ENCODE measurements around the gene SRSF2.

Gene SRSF2

GRCh38 chr17:76691379-76692191, 45.5 kb downstream of the SRSF2 start:
- DNase-seq, result no peak

GRCh38 chr17:76690596-76691280, 46.4 kb downstream of the SRSF2 start:
- DNase-seq (no peak), ATAC-seq (replicated peaks) (no peak)
- Mint-ChIP-seq H3K27me3 (peaks cover 7 to 14% of the 10 kb centered on the region in 2 donors), H3K4me1 (peaks cover 8 to 10% of the 10 kb centered on the region in 2 donors), H3K36me3 (peaks cover 0 to 7% of the 10 kb centered on the region in 2 donors), H3K27ac (no peak overlapping the region), H3K4me3 (no peak overlapping the region), H3K9me3 (no peaks in the 10 kb centered on the region)

More at GRCh38 chr17:76691379-76692191, 45.5 kb downstream of the SRSF2 start:
- peaks cover 7 to 16% of the 10 kb centered on the region in 2 donors for H3K27me3 Mint-ChIP-seq
- H3K4me1 Mint-ChIP-seq, result peaks cover 10 to 15% of the 10 kb centered on the region in 2 donors
- H3K27ac Mint-ChIP-seq, result no peak overlapping the region
- ATAC-seq (replicated peaks), result no peak
- H3K36me3 Mint-ChIP-seq, result peaks cover 0 to 8% of the 10 kb centered on the region in 2 donors
- no peak overlapping the region for H3K4me3 Mint-ChIP-seq
- H3K9me3 Mint-ChIP-seq, result no peaks in the 10 kb centered on the region

- ATAC-seq (replicated peaks) (no peak), DNase-seq (no peak)
- peaks cover 7 to 8% of the 10 kb centered on the region in 2 donors for H3K27me3 Mint-ChIP-seq
- H3K27ac Mint-ChIP-seq, result no peak overlapping the region
- no peak overlapping the region for H3K4me3 Mint-ChIP-seq
- H3K9me3 Mint-ChIP-seq, result no peaks in the 10 kb centered on the region
- H3K4me1 Mint-ChIP-seq, result peaks cover 2 to 5% of the 10 kb centered on the region in 2 donors
- H3K36me3 Mint-ChIP-seq, result peaks cover 0 to 3% of the 10 kb centered on the region in 2 donors
Measured at GRCh38 chr17:76689859-76690258, 47.3 kb downstream of the SRSF2 start.

- Mint-ChIP-seq H3K27me3 (peaks cover 7 to 8% of the 10 kb centered on the region in 2 donors), H3K4me3 (no peak overlapping the region), H3K36me3 (peaks cover 0 to 3% of the 10 kb centered on the region in 2 donors), H3K27ac (no peak overlapping the region), H3K4me1 (peaks cover 0 to 5% of the 10 kb centered on the region in 2 donors), H3K9me3 (no peaks in the 10 kb centered on the region)
- no peak for ATAC-seq (replicated peaks)
- DNase-seq, result no peak
Measured at GRCh38 chr17:76688165-76688622, 48.9 kb downstream of the SRSF2 start.

GRCh38 chr17:76687298-76688164, 49.6 kb downstream of the SRSF2 start:
- H3K36me3 Mint-ChIP-seq, result peaks cover 0 to 3% of the 10 kb centered on the region in 2 donors
- no peak for DNase-seq

GRCh38 chr17:76686538-76687297, 50.4 kb downstream of the SRSF2 start:
- Mint-ChIP-seq H3K9me3 (no peaks in the 10 kb centered on the region), H3K27ac (no peak overlapping the region), H3K27me3 (peaks cover 7 to 8% of the 10 kb centered on the region in 2 donors), H3K4me3 (no peak overlapping the region), H3K4me1 (no peaks in the 10 kb centered on the region), H3K36me3 (peaks cover 2 to 3% of the 10 kb centered on the region in 2 donors)
- DNase-seq (no peak), ATAC-seq (replicated peaks) (no peak)

More at GRCh38 chr17:76687298-76688164, 49.6 kb downstream of the SRSF2 start:
- ATAC-seq (replicated peaks), result no peak
- H3K27me3 Mint-ChIP-seq, result peaks cover 7 to 8% of the 10 kb centered on the region in 2 donors
- no peaks in the 10 kb centered on the region for H3K4me1 Mint-ChIP-seq
- H3K4me3 Mint-ChIP-seq, result no peak overlapping the region
- H3K27ac Mint-ChIP-seq, result no peak overlapping the region
- H3K9me3 Mint-ChIP-seq, result no peaks in the 10 kb centered on the region

- H3K4me1 Mint-ChIP-seq, result no peaks in the 10 kb centered on the region
- no peak overlapping the region for H3K27ac Mint-ChIP-seq
Measured at GRCh38 chr17:76685846-76686245, 51.3 kb downstream of the SRSF2 start.

GRCh38 chr17:76685366-76685765, 51.8 kb downstream of the SRSF2 start:
- H3K4me3 Mint-ChIP-seq, result no peak overlapping the region
- ATAC-seq (replicated peaks) (no peak), DNase-seq (no peak)
- H3K27ac Mint-ChIP-seq, result no peak overlapping the region
- H3K4me1 Mint-ChIP-seq, result no peaks in the 10 kb centered on the region
- H3K9me3 Mint-ChIP-seq, result no peaks in the 10 kb centered on the region
- peaks cover 0 to 2% of the 10 kb centered on the region in 2 donors for H3K36me3 Mint-ChIP-seq
- peaks cover 7 to 8% of the 10 kb centered on the region in 2 donors for H3K27me3 Mint-ChIP-seq

More at GRCh38 chr17:76685846-76686245, 51.3 kb downstream of the SRSF2 start:
- Mint-ChIP-seq H3K9me3 (no peaks in the 10 kb centered on the region), H3K36me3 (peaks cover 0 to 2% of the 10 kb centered on the region in 2 donors), H3K27me3 (peaks cover 7 to 8% of the 10 kb centered on the region in 2 donors), H3K4me3 (no peak overlapping the region)
- no peak for ATAC-seq (replicated peaks)
- DNase-seq, result no peak

GRCh38 chr17:76684756-76685155, 52.4 kb downstream of the SRSF2 start:
- peaks cover 7 to 8% of the 10 kb centered on the region in 2 donors for H3K27me3 Mint-ChIP-seq

More at GRCh38 chr17:76684756-76685155, 52.4 kb downstream of the SRSF2 start:
- Mint-ChIP-seq H3K4me1 (no peaks in the 10 kb centered on the region), H3K9me3 (no peaks in the 10 kb centered on the region), H3K27ac (no peak overlapping the region), H3K36me3 (peaks cover 0 to 2% of the 10 kb centered on the region in 2 donors), H3K4me3 (no peak overlapping the region)
- ATAC-seq (replicated peaks), result no peak
- DNase-seq, result no peak

Measured in stimulated activated naive B cell treated with anti-CD40 and anti-IgM and Interleukin-4, amounts not matched to agents 10 μg/mL and 1 μg/mL and 100 μg/mL, for 72 hours (primary cell).